B cell (primary cell): Measurements from ENCODE around the gene COQ2. TPM values are rescaled to one million over a fixed set of nuclear protein-coding genes. Genes with fewer than 3 reads are reported as not detected.
A peak's percentile ranks its signal among the peaks of the same experiment; 100 is the strongest.

Experiments used
- ATAC-seq: fragments of 200-7000 bp; cut with Tn5 transposase; one replicate; pipeline ENCODE4 v1.10.0; 2021; ENCODE audit warnings: low read depth, mild to moderate bottlenecking, moderate number of reproducible peaks, moderate library complexity
- CTCF ChIA-PET: fragments of 350-600 bp; sonication (Branson Sonifier 250); formaldehyde crosslinking; loops from one replicate; lab custom pipeline; 2021; ENCODE audit warnings: antibody characterized with exemption, inconsistent platforms; lab: Charles Lee
- POLR2A ChIA-PET: fragments of 350-600 bp; sonication (Branson Sonifier 250); formaldehyde crosslinking; loops from one replicate; lab custom pipeline; 2021; ENCODE audit warnings: antibody characterized with exemption; lab: Charles Lee
- DNase-seq: peaks from one replicate; pipeline ENCODE4 v3.0.0; 2013
- H2AFZ ChIP-seq: 2 replicates; pipeline ENCODE4 v1.6.1; 2012; ENCODE audit warnings: mild to moderate bottlenecking, low read depth, low read length; ENCODE audit not compliant: insufficient read depth, poor library complexity, severe bottlenecking
- H3K27ac ChIP-seq, 2 donors: 1 replicate in 1 of 2; 2 replicates in 1 of 2; pipeline ENCODE4 v1.5.1; 2012 to 2013; ENCODE audit warnings: low read length in 2 of 2, mild to moderate bottlenecking in 2 of 2, moderate library complexity in 1 of 2
- H3K27me3 ChIP-seq, 4 experiments: fragments of 200-600 bp in 1 of 4; sonication (generic) in 1 of 4; replicated peaks in 1 of 4; 1 replicate in 2 of 4; 2 replicates in 2 of 4; pipeline versions ENCODE4 v1.6.1 to v1.7.0; 2013 to 2016; ENCODE audit warnings: low read length in 3 of 4, mild to moderate bottlenecking in 2 of 4, mixed read lengths in 1 of 4, moderate library complexity in 1 of 4; ENCODE audit not compliant: insufficient read depth in 4 of 4, control insufficient read depth in 3 of 4; ENCODE audit errors: control extremely low read depth in 1 of 4
- H3K36me3 ChIP-seq, 2 experiments: replicated peaks in 1 of 2; 1 replicate in 1 of 2; 2 replicates in 1 of 2; pipeline versions ENCODE4 v1.6.1 to v1.7.1; 2013; ENCODE audit warnings: low read length in 1 of 2; ENCODE audit not compliant: insufficient read depth in 2 of 2, control insufficient read depth in 1 of 2; ENCODE audit errors: control extremely low read depth in 1 of 2, extremely low read depth in 1 of 2
- H3K4me1 ChIP-seq, 2 donors: fragments of 200-600 bp in 1 of 2; sonication (generic) in 1 of 2; 1 replicate in 1 of 2; 2 replicates in 1 of 2; pipeline versions ENCODE4 v1.5.1 to v1.6.1; 2013 to 2017; ENCODE audit warnings: low read length in 2 of 2; ENCODE audit not compliant: control insufficient read depth in 2 of 2, insufficient read depth in 2 of 2
- H3K4me2 ChIP-seq: replicated peaks from 2 replicates; pipeline ENCODE3; 2012; ENCODE audit warnings: mild to moderate bottlenecking, low read depth, low read length; ENCODE audit not compliant: poor library complexity, severe bottlenecking
- H3K4me3 ChIP-seq, 5 experiments: fragments of 200-600 bp in 1 of 5; sonication (generic) in 1 of 5; 1 replicate in 3 of 5; 2 replicates in 2 of 5; pipeline versions ENCODE4 v1.5.1 to v1.7.0; 2011 to 2016; ENCODE audit warnings: low read length in 4 of 5, mild to moderate bottlenecking in 4 of 5, low read depth in 2 of 5, control low read depth in 1 of 5, moderate library complexity in 1 of 5; ENCODE audit not compliant: insufficient read depth in 1 of 5; ENCODE audit errors: control extremely low read depth in 1 of 5, extremely low read depth in 1 of 5
- H3K79me2 ChIP-seq: fragments of 200-600 bp; sonication (generic); one replicate; pipeline ENCODE4 v1.6.0; 2016; ENCODE audit warnings: low read length; ENCODE audit not compliant: control insufficient read depth, insufficient read depth
- H3K9ac ChIP-seq: fragments of 200-600 bp; sonication (generic); 2 replicates; pipeline ENCODE4 v1.6.1; 2017; ENCODE audit warnings: mild to moderate bottlenecking, low read length, moderate library complexity
- H3K9me3 ChIP-seq, 3 donors: one replicate each; pipeline versions ENCODE4 v1.6.1 to v1.7.1; 2013; ENCODE audit warnings: low read length in 2 of 3; ENCODE audit not compliant: control insufficient read depth in 2 of 3, insufficient read depth in 1 of 3; ENCODE audit errors: control extremely low read depth in 1 of 3
- H4K20me1 ChIP-seq: 2 replicates; pipeline ENCODE4 v1.6.0; 2012; ENCODE audit warnings: mild to moderate bottlenecking, low read length; ENCODE audit not compliant: insufficient read depth, control insufficient read depth, poor library complexity, severe bottlenecking
- H3K27ac Mint-ChIP-seq: one replicate; pipeline ENCODE4 v1.8.0; 2021; ENCODE audit warnings: mixed read lengths
- H3K27me3 Mint-ChIP-seq: one replicate; pipeline ENCODE4 v1.8.0; 2021; ENCODE audit warnings: mixed read lengths
- H3K4me1 Mint-ChIP-seq: one replicate; pipeline ENCODE4 v1.8.0; 2021; ENCODE audit warnings: mixed read lengths
- H3K4me3 Mint-ChIP-seq: one replicate; pipeline ENCODE4 v1.8.0; 2021; ENCODE audit warnings: mixed read lengths
- H3K9me3 Mint-ChIP-seq: one replicate; pipeline ENCODE4 v1.8.0; 2022; ENCODE audit warnings: mixed read lengths; ENCODE audit not compliant: insufficient read depth
- EZH2 ChIP-seq: IDR thresholded peaks from 2 replicates; pipeline ENCODE4 v1.6.1; 2012; ENCODE audit warnings: borderline replicate concordance, low read depth, mild to moderate bottlenecking, moderate library complexity, low read length; ENCODE audit not compliant: insufficient read depth, poor library complexity, severe bottlenecking
- WGBS: methylation state at CpG from one replicate; pipeline ENCODE4 v1.1.5; 2013; ENCODE audit warnings: missing lambda C conversion rate; ENCODE audit not compliant: insufficient coverage; 5-methylcytosine and 5-hydroxymethylcytosine counted together
- intact Hi-C: fragments of 100-400 bp; cut with micrococcal nuclease; formaldehyde crosslinking; loops from one replicate; pipeline ENCODE4 v1.10.0; 2022
- polyA plus RNA-seq: library from polyadenylated mRNA; depleted of rRNA; stranded (reverse); fragments of >200 nt; gene quantifications from 2 replicates; pipeline ENCODE4 v1.2.3, GENCODE V29; 2012
- total RNA-seq, 2 donors: library from RNA; stranded (reverse); fragments of 120-200 nt in 1 of 2; gene quantifications; 1 replicate in 1 of 2; 2 replicates in 1 of 2; pipeline versions ENCODE4 v1.2.3 to v1.2.4, GENCODE V29; 2013 to 2022
- TF ChIP-seq, protein P1 (sequence below): fragments of 200-600 bp; IDR thresholded peaks from one replicate; pipeline ENCODE4 v1.8.0; 2022; ENCODE audit warnings: antibody characterized with exemption, mild to moderate bottlenecking

Gene COQ2
- total and polyA plus RNA-seq, 2 donors (not counting 1 experiment from before 2014, with no cell fraction given) = 8.1 to 27.9 TPM

DNA sequence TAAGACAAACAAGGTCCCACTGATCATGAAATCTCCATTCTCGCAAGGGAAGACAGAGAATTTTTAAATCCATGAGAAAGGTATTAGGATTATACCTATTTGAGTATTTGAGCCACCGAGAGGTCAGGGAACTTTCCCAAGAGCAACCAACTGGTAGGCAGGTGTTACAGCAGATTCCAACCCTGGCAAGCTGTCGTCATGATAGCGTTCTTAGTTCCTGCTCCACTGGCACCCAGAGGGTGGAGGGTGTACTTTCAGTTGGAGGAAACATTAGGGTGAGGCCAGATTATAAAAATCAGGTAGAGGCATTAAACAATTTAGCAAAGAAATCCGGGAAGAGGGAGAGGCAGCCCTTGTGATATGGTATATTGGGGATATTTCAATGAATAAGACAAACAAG is 23.3 kb downstream of the COQ2 start:
- Histone ChIP-seq H3K4me2 (no peak overlapping the region), H3K79me2 (peaks cover 7% of the 10 kb centered on the region), H3K9me3 (no peaks in the 10 kb centered on the region), H3K4me3 (no peak overlapping the region), H2AFZ (no peak overlapping the region), H3K27me3 (no peaks in the 10 kb centered on the region), H4K20me1 (no peaks in the 10 kb centered on the region), H3K9ac (no peak overlapping the region), H3K4me1 (peaks cover 33 to 38% of the 10 kb centered on the region in 2 donors), H3K27ac (no peak overlapping the region), H3K36me3 (peaks cover 0 to 19% of the 10 kb centered on the region in 2 experiments)
- intact Hi-C loops = no loop called here
- no peak for ATAC-seq
- 100% methylated on average over 1 of the region's 5 CpGs for WGBS
- Mint-ChIP-seq H3K27me3 (no peaks in the 10 kb centered on the region), H3K4me1 (peaks cover 38% of the 10 kb centered on the region), H3K27ac (no peak overlapping the region), H3K9me3 (no peaks in the 10 kb centered on the region), H3K4me3 (no peak overlapping the region)
- ChIA-PET POLR2A (interaction anchor here (1.2 kb wide), 1 partner anchor 23 kb away, joined by 7 read pairs; the partner anchor contains the start of gene COQ2), CTCF (interaction anchor here (0.9 to 5.7 kb wide), 25 partner anchors 8 to 246 kb away, joined by 3 to 105 read pairs (median 10); partner anchors contain the start of genes COQ2 and PLAC8)
- TF ChIP-seq, protein P1, sequence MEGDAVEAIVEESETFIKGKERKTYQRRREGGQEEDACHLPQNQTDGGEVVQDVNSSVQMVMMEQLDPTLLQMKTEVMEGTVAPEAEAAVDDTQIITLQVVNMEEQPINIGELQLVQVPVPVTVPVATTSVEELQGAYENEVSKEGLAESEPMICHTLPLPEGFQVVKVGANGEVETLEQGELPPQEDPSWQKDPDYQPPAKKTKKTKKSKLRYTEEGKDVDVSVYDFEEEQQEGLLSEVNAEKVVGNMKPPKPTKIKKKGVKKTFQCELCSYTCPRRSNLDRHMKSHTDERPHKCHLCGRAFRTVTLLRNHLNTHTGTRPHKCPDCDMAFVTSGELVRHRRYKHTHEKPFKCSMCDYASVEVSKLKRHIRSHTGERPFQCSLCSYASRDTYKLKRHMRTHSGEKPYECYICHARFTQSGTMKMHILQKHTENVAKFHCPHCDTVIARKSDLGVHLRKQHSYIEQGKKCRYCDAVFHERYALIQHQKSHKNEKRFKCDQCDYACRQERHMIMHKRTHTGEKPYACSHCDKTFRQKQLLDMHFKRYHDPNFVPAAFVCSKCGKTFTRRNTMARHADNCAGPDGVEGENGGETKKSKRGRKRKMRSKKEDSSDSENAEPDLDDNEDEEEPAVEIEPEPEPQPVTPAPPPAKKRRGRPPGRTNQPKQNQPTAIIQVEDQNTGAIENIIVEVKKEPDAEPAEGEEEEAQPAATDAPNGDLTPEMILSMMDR = no peak
- no peak for TF ChIP-seq EZH2
- no peak for DNase-seq

DNA sequence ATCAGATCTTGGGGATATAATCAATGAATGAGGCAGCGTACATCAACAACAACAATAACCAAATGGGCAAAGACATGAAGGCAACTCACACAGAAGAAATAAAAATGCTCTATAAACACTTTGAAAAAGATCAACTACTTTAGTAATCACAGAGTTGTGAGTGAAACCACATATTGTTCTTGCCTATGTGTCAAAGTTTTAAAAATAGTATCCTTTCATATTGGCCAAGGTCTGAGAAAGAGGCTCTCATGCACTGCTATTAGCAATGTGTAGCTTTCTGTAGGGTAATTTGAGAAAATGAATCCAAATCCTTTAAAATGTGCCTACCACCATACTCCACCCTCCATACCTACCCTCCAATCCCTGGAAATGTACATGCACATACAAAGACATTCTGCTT is 25.0 kb downstream of the COQ2 start:
- TF ChIP-seq, protein P1 = no peak
- TF ChIP-seq EZH2 = no peak
- intact Hi-C loops = no loop called here
- CTCF ChIA-PET = interaction anchor here (0.7 to 5.7 kb wide), 23 partner anchors 8 to 230 kb away, joined by 3 to 105 read pairs (median 10); partner anchors contain the start of genes COPS4, COQ2 and PLAC8
- H3K36me3 ChIP-seq = peaks cover 0 to 9% of the 10 kb centered on the region in 2 experiments
- no peak overlapping the region for H3K4me3 ChIP-seq
- peak overlapping the region; percentile 21 for H3K27ac Mint-ChIP-seq
- H3K27ac ChIP-seq = peak overlapping the region in 1 of 2 donors; percentile 5
- no peak overlapping the region for H2AFZ ChIP-seq
- H3K9ac ChIP-seq = no peak overlapping the region
- H3K4me1 Mint-ChIP-seq = peaks cover 42% of the 10 kb centered on the region
- H3K27me3 ChIP-seq = no peaks in the 10 kb centered on the region
- no peaks in the 10 kb centered on the region for H3K27me3 Mint-ChIP-seq
- H3K9me3 Mint-ChIP-seq = no peaks in the 10 kb centered on the region
- ATAC-seq (no peak), DNase-seq (no peak)
- POLR2A ChIA-PET = interaction anchor here (1.2 kb wide), 1 partner anchor 42 kb away, joined by 3 read pairs; no protein-coding TSS in a partner anchor
- H3K4me3 Mint-ChIP-seq = no peak overlapping the region
- peaks cover 44 to 53% of the 10 kb centered on the region in 2 donors for H3K4me1 ChIP-seq
- peaks cover 7% of the 10 kb centered on the region for H3K79me2 ChIP-seq
- H3K4me2 ChIP-seq = peak overlapping the region; percentile 55
- no peaks in the 10 kb centered on the region for H4K20me1 ChIP-seq
- no peaks in the 10 kb centered on the region for H3K9me3 ChIP-seq
- WGBS = no CpG with 5 or more reads among the region's 1 CpG
